H1 (cell line): ENCODE data around the gene PNMA1. TPM values are rescaled to one million over a fixed set of nuclear protein-coding genes. Genes with fewer than 3 reads are reported as not detected.

Experiments used
- CTCF ChIA-PET: fragments of 300-600 bp; sonication (Branson Sonifier 250); formaldehyde crosslinking; loops from one replicate; lab custom pipeline; 2021; ENCODE audit not compliant: partially characterized antibody; lab: Charles Lee
- POLR2A ChIA-PET: fragments of 300-600 bp; sonication (Branson Sonifier 250); formaldehyde crosslinking; loops from one replicate; lab custom pipeline; 2021; ENCODE audit warnings: inconsistent platforms; ENCODE audit not compliant: partially characterized antibody; lab: Charles Lee
- DNase-seq, 2 experiments: peaks; one replicate each; pipeline versions ENCODE4 v3.0.0 to v3.0.0-alpha.2; 2010 to 2022; ENCODE audit warnings: low spot score in 2 of 2, low read depth in 1 of 2, mixed read lengths in 1 of 2
- FAIRE-seq: peaks from 2 replicates; lab custom pipeline; 2011; peaks lifted over from hg19 to GRCh38; lab: Jason Lieb, UNC
- H2AFZ ChIP-seq: 2 replicates; pipeline ENCODE4 v1.8.1; 2012; ENCODE audit warnings: low read length, inconsistent platforms
- H2AK5ac ChIP-seq: 2 replicates; pipeline ENCODE4 v1.6.1; 2013; ENCODE audit warnings: low read depth, low read length
- H2BK120ac ChIP-seq: replicated peaks from 2 replicates; pipeline ENCODE3; 2013; ENCODE audit warnings: low read depth, low read length, inconsistent platforms
- H2BK12ac ChIP-seq: 2 replicates; pipeline ENCODE4 v1.6.1; 2013; ENCODE audit warnings: low read depth, low read length
- H2BK15ac ChIP-seq: 2 replicates; pipeline ENCODE4 v1.6.1; 2013; ENCODE audit warnings: low read length
- H2BK20ac ChIP-seq: 2 replicates; pipeline ENCODE4 v1.6.1; 2013; ENCODE audit warnings: low read length
- H2BK5ac ChIP-seq: 2 replicates; pipeline ENCODE4 v1.6.1; 2013; ENCODE audit warnings: low read depth, low read length
- H3K14ac ChIP-seq: 2 replicates; pipeline ENCODE4 v1.6.1; 2013; ENCODE audit warnings: inconsistent platforms; ENCODE audit not compliant: insufficient read length
- H3K18ac ChIP-seq: 2 replicates; pipeline ENCODE4 v1.6.1; 2013; ENCODE audit warnings: low read length; ENCODE audit errors: extremely low read depth
- H3K23ac ChIP-seq: 2 replicates; pipeline ENCODE4 v1.6.1; 2013; ENCODE audit warnings: inconsistent platforms; ENCODE audit not compliant: insufficient read length
- H3K23me2 ChIP-seq: 2 replicates; pipeline ENCODE4 v1.6.1; 2013; ENCODE audit warnings: low read depth, low read length
- H3K27ac ChIP-seq: 2 replicates; pipeline ENCODE4 v1.6.1; 2011; ENCODE audit warnings: low read depth, low read length, inconsistent platforms
- H3K27me3 ChIP-seq, 4 experiments: replicated peaks in 1 of 4; 1 replicate in 1 of 4; 2 replicates in 3 of 4; pipeline versions ENCODE4 v1.6.1 to v1.8.1; 2011 to 2013; ENCODE audit warnings: low read length in 3 of 4, mild to moderate bottlenecking in 3 of 4, inconsistent platforms in 2 of 4, mixed read lengths in 2 of 4, moderate library complexity in 1 of 4; ENCODE audit not compliant: control insufficient read depth in 3 of 4, insufficient read depth in 3 of 4; ENCODE audit errors: extremely low read depth in 1 of 4
- H3K36me3 ChIP-seq, 4 experiments: 2 replicates each; pipeline versions ENCODE4 v1.6.1 to v1.8.1; 2011 to 2013; ENCODE audit warnings: mild to moderate bottlenecking in 4 of 4, low read length in 3 of 4, moderate library complexity in 2 of 4, control low read depth in 1 of 4, inconsistent platforms in 1 of 4; ENCODE audit not compliant: insufficient read depth in 4 of 4, control insufficient read depth in 2 of 4
- H3K4ac ChIP-seq: replicated peaks from 2 replicates; pipeline ENCODE3; 2013; ENCODE audit warnings: low read length, low read depth, mixed read lengths, inconsistent platforms; ENCODE audit not compliant: insufficient read length
- H3K4me1 ChIP-seq, 4 experiments: replicated peaks in 1 of 4; 1 replicate in 1 of 4; 2 replicates in 3 of 4; pipeline versions ENCODE4 v1.6.1 to v1.8.1; 2011 to 2013; ENCODE audit warnings: low read length in 3 of 4, inconsistent platforms in 2 of 4, mixed read lengths in 1 of 4; ENCODE audit not compliant: insufficient read depth in 4 of 4, control insufficient read depth in 3 of 4
- H3K4me2 ChIP-seq, 2 experiments: 2 replicates each; pipeline versions ENCODE4 v1.6.1 to v1.8.1; 2011 to 2013; ENCODE audit warnings: low read depth in 2 of 2, low read length in 2 of 2, control low read depth in 1 of 2, inconsistent platforms in 1 of 2, mild to moderate bottlenecking in 1 of 2; ENCODE audit not compliant: insufficient read depth in 1 of 2
- H3K4me3 ChIP-seq, 4 experiments: fragments of 200-600, 300-600 bp in 1 of 4; sonication (generic), shearing (Covaris generic), sonication (Bioruptor Twin) in 1 of 4; 2 replicates each; pipeline versions ENCODE4 v1.5.1 to v1.8.1; 2011 to 2016; ENCODE audit warnings: low read length in 4 of 4, low read depth in 3 of 4, control low read depth in 2 of 4, inconsistent platforms in 2 of 4, mild to moderate bottlenecking in 2 of 4, mixed read lengths in 1 of 4, moderate library complexity in 1 of 4; ENCODE audit not compliant: insufficient read depth in 2 of 4; ENCODE audit errors: extremely low read depth in 1 of 4
- H3K56ac ChIP-seq: replicated peaks from 2 replicates; pipeline ENCODE3; 2013; ENCODE audit warnings: low read depth, mild to moderate bottlenecking, mixed read lengths, low read length, inconsistent platforms; ENCODE audit not compliant: insufficient read length
- H3K79me1 ChIP-seq: 2 replicates; pipeline ENCODE4 v1.6.1; 2013; ENCODE audit warnings: low read depth, low read length, control low read depth
- H3K79me2 ChIP-seq, 2 experiments: 2 replicates each; pipeline versions ENCODE4 v1.6.1 to v1.8.1; 2012 to 2013; ENCODE audit warnings: low read length in 2 of 2, mild to moderate bottlenecking in 2 of 2, inconsistent platforms in 1 of 2; ENCODE audit not compliant: insufficient read depth in 2 of 2, control insufficient read depth in 1 of 2
- H3K9ac ChIP-seq, 4 experiments: replicated peaks in 1 of 4; 1 replicate in 1 of 4; 2 replicates in 3 of 4; pipeline versions ENCODE4 v1.6.1 to v1.8.1; 2011 to 2013; ENCODE audit warnings: low read depth in 3 of 4, low read length in 3 of 4, control low read depth in 2 of 4, mild to moderate bottlenecking in 2 of 4, moderate library complexity in 2 of 4, inconsistent platforms in 1 of 4; ENCODE audit errors: extremely low read depth in 1 of 4
- H3K9me3 ChIP-seq, 2 experiments: 2 replicates each; pipeline versions ENCODE4 v1.6.1 to v1.8.1; 2012 to 2013; ENCODE audit warnings: mild to moderate bottlenecking in 2 of 2, moderate library complexity in 2 of 2, control low read depth in 1 of 2, inconsistent platforms in 1 of 2, low read depth in 1 of 2, low read length in 1 of 2, mixed read lengths in 1 of 2; ENCODE audit not compliant: insufficient read depth in 2 of 2
- H4K20me1 ChIP-seq, 2 experiments: replicated peaks in 1 of 2; 2 replicates each; pipeline versions ENCODE3 to v1.8.1; 2011 to 2013; ENCODE audit warnings: inconsistent platforms in 2 of 2, low read length in 2 of 2, mild to moderate bottlenecking in 1 of 2; ENCODE audit not compliant: insufficient read depth in 2 of 2, control insufficient read depth in 1 of 2
- H4K5ac ChIP-seq: 2 replicates; pipeline ENCODE4 v1.6.1; 2013; ENCODE audit warnings: low read length, low read depth, mixed read lengths, inconsistent platforms; ENCODE audit not compliant: insufficient read length
- H4K8ac ChIP-seq: 2 replicates; pipeline ENCODE4 v1.8.0; 2013; ENCODE audit warnings: mild to moderate bottlenecking, moderate library complexity, low read length, inconsistent platforms; ENCODE audit not compliant: insufficient read depth; ENCODE audit errors: extremely low read depth
- H4K91ac ChIP-seq: replicated peaks from 2 replicates; pipeline ENCODE3; 2013; ENCODE audit warnings: low read length, mixed read lengths, inconsistent platforms; ENCODE audit not compliant: insufficient read length
- BRCA1 ChIP-seq: IDR thresholded peaks from 2 replicates; pipeline ENCODE4 v1.6.1; 2012; ENCODE audit warnings: low read depth, low read length, improper control_type of control experiment
- CREB1 ChIP-seq: IDR thresholded peaks from 2 replicates; pipeline ENCODE4 v1.6.1; 2012; ENCODE audit warnings: inconsistent platforms
- HDAC6 ChIP-seq: IDR thresholded peaks from one replicate; pipeline ENCODE4 v1.7.1; 2012; ENCODE audit warnings: low read depth, mild to moderate bottlenecking, inconsistent platforms, low read length, moderate library complexity
- JUN ChIP-seq: IDR thresholded peaks from 2 replicates; pipeline ENCODE4 v1.6.1; 2011; ENCODE audit warnings: low read depth, mild to moderate bottlenecking, improper control_type of control experiment, low read length
- ZNF274 ChIP-seq: IDR thresholded peaks from 2 replicates; pipeline ENCODE4 v1.7.0; 2012; ENCODE audit warnings: low read length, borderline replicate concordance; ENCODE audit errors: extremely low read depth
- WGBS, 2 experiments: shearing (Covaris generic) in 1 of 2; methylation state at CpG; one replicate each; pipeline versions ENCODE4 v1.1.6 to v1.1.7; 2013 to 2015; ENCODE audit warnings: low lambda C conversion rate in 2 of 2, mixed read lengths in 2 of 2, inconsistent platforms in 1 of 2, low coverage in 1 of 2, missing lambda C conversion rate in 1 of 2; ENCODE audit not compliant: insufficient replicate concordance in 2 of 2, insufficient coverage in 1 of 2, insufficient read length in 1 of 2; ENCODE audit errors: extremely low coverage in 1 of 2, missing lambda C conversion rate in 1 of 2; 5-methylcytosine and 5-hydroxymethylcytosine counted together
- polyA plus RNA-seq, 7 experiments: library from polyadenylated mRNA; depleted of rRNA in 3 of 7; stranded (reverse) in 5 of 7; unstranded in 2 of 7; fragments of >200 nt in 5 of 7; fragments of 200-250 nt in 2 of 7; gene quantifications; 1 replicate in 5 of 7; 2 replicates in 1 of 7; 4 replicates in 1 of 7; pipeline versions ENCODE4 v1.2.1 to v1.2.3, GENCODE V29; 2011 to 2013; ENCODE audit warnings: missing spikeins in 2 of 7, mixed read lengths in 2 of 7
- total RNA-seq: library from RNA; stranded (reverse); fragmentation: NEBNext Ultra II Directional; extraction: Animal tissue kit (Norgen Biotek cat#: 25700); gene quantifications from 2 replicates; pipeline ENCODE4 v1.2.1, GENCODE V29; 2021

The PNMA1 gene
- total and polyA plus RNA-seq, 2 of the 8 experiments (the other 6 are each of a cell fraction or from before 2014, with no cell fraction given), result 15.8 to 52.7 TPM

DNA sequence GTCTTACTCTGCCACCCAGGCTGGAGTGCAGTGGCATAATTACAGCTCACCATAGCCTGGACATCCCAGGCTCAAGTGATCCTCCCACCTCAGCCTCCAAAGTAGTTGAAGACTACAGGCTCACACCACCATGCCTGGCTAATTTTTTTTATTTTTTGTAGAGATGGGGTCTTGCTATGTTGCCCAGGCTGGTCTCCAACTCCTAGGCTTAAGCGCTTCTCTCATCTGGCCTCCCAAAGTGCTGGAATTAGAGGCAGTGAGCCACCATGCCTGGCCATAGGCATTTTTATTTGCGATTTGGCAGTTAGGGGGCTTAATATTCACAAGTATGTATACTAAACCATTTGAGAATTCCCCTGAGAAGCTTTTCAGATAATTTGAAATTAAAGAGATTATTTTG lies 19.1 kb downstream of the PNMA1 start:
- Histone ChIP-seq H2BK15ac (no peak overlapping the region), H4K20me1 (no peaks in the 10 kb centered on the region), H3K14ac (no peak overlapping the region), H3K4me3 (no peak overlapping the region), H3K23me2 (no peaks in the 10 kb centered on the region), H4K8ac (no peak overlapping the region), H2BK12ac (no peak overlapping the region), H3K56ac (no peak overlapping the region), H3K27me3 (no peaks in the 10 kb centered on the region), H2AFZ (no peak overlapping the region), H3K18ac (no peak overlapping the region), H3K9me3 (no peaks in the 10 kb centered on the region), H2BK5ac (no peak overlapping the region), H3K79me2 (no peaks in the 10 kb centered on the region), H3K4me1 (no peaks in the 10 kb centered on the region), H2BK120ac (no peak overlapping the region), H3K4ac (no peak overlapping the region), H3K36me3 (peaks cover 0 to 3% (median 0%) of the 10 kb centered on the region in 4 experiments; a peak in 2 of 8 replicates), H3K23ac (no peak overlapping the region), H3K27ac (no peak overlapping the region), H3K79me1 (no peaks in the 10 kb centered on the region), H4K5ac (no peak overlapping the region), H2BK20ac (no peak overlapping the region), H4K91ac (no peak overlapping the region), H3K9ac (no peak overlapping the region), H2AK5ac (no peak overlapping the region), H3K4me2 (no peak overlapping the region)
- FAIRE-seq (no peak), DNase-seq (no peak)
- 82% methylated on average over 2 of the region's 2 CpGs; no CpG with 5 or more reads in 1 of the 2 experiments for WGBS, 2 experiments
- ChIA-PET CTCF (interaction anchor here (0.7 to 1.6 kb wide), 2 partner anchors 9 to 34 kb away, joined by 3 to 8 read pairs; no protein-coding TSS in a partner anchor), POLR2A (no interaction called here)
- TF ChIP-seq BRCA1, result no peak
- no peak for TF ChIP-seq JUN
- TF ChIP-seq CREB1, result no peak
- TF ChIP-seq ZNF274, result no peak
- TF ChIP-seq HDAC6, result no peak
